CD4-positive, alpha-beta T cell treated with Interleukin-17A for 1 hour (primary cell): ENCODE data around the gene SH2D3C.

Experiments used
- DNase-seq: peaks from one replicate; pipeline ENCODE4 v3.0.0-alpha.2; 2020

Gene SH2D3C

DNA sequence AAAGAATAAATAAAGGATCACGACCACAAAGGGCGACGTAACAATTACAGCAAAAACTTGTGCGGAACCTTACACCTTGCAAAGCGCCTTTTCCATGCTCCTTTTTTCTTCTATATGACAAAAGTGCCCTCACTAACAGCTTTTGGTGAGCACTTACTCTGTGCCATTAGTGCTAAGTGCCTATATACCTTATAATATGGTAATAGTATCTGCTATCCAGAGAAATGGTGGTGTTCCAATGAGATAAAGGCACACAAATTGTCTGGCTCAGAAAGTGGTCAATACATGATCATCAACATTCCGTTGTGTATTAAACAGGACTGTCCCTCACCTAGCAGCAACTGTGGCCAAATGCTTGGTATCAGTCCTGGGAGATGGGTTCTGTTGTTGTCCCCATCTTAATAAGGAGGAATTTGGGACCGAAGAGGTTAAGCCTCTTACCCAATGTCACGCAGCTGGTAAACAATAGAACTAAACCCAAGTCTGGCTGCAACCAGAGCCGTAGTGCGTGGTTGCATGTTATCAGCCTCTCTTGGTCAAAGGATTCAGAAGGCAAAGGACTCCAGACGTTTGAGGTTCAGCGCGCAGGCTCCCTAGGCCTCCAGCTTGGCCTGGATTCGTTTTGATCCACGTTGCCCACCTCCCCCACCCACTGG is 42.8 kb downstream of the SH2D3C start:
- no peak for DNase-seq

DNA sequence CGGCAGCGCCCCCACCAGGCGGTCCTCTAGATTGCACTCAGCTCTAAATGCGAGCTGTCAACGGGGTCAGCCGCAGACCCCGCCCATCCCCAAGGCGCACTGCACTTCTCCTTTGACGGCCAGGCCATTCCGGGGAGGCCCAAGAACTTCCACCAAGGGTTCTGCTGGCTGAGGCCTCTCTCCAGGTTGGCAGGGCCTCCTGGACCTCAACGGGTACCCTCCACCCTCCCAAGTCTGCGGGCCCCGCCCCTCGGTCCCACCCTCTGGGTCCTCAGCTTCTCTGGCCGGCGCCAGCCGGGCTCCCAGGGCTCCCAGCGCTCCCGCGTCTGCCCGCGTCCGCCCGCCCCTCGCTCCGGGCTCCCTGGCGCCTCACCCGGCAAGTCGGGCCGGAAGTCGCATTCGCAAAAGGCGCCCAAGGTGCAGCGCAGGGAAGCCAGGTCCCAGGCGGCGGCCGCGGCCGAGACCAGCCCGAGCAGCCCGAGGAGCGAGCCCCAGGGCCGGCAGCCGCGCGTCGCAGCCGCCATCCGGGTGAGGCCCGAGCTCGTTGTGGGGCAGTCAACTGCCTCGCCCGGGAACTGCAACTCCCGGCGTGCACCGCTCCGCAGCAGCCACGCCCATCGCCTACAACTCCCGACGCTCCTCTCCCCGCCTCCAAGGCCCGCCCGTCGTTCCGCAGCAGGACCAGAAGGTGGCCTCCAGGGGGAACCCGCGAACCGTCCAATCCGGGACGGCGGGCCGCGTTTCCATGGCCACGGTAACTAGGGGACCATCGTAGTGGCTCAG is 43.5 kb downstream of the SH2D3C start, which contains the start of gene TOR2A:
Gene TOR2A (minus strand): TSS at position 548 of the 783 bp plus-strand sequence. CDS start 24 bp downstream, at position 524.
- DNase-seq: peak; percentile 99

- no peak for DNase-seq
These were observed 44.2 kb downstream of the SH2D3C start for GRCh38 chr9:127734247-127734746.

DNA sequence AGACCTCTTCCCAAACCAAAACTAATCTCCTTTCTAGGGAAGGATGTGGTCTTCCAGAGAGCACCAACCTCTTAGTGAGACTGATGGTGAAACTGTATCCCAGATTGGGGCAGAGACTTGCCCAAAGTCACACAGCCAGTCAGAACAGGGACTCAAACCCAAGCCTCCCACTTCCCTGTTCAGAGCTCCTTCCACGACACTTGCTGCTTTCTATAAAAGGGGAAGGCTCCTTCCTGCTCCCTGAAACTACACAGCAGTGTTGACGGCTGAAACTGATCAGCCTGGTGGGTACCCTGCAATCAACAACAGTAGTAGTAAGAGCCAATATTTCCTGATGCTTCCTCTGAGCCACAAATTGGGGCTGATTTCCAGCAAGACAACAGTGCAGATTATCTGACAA is 44.9 kb downstream of the SH2D3C start:
- no peak for DNase-seq

DNA sequence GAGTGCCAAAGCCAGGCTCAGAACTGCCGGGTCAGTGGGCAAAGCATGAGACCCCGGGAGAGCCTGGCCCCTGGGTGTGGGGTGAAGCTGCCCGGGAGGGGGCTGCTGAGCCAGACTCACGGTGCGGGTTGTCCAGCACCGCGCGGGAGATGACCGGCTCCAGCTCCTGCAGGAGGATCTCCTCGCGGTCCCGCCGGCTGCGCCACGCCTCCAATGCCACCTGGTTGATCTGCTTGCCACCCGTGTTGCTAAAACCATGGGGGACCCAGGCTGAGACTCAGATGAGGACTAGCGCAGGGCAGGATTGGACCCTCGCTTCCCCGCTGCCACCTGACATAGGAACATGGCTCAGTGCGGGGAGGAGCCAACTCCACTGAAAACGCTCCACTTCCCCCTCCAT is 46.0 kb downstream of the SH2D3C start:
- DNase-seq: no peak

DNA sequence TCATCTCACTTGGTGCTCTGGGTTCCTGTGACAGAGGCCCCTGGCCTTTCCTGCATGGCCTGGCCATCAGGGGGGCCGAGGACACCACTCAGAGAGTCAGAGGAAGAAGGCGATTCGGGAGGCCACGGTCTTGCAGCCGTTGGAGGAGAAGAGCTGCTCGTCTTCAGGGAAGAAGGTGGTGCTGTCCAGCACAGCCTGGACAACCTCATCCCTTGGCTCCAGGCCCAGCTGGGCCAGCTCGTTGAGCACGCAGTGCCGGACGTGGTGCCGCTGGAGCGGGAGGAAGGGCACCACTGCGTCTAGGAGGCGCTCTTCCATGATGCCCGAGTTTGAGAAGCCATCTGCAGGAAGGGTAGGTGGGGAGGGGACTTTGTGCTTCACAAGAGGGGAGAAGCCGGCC is 46.5 kb downstream of the SH2D3C start:
- no peak for DNase-seq

- DNase-seq: no peak
These were observed 47.6 kb downstream of the SH2D3C start for GRCh38 chr9:127730799-127731410.

DNA sequence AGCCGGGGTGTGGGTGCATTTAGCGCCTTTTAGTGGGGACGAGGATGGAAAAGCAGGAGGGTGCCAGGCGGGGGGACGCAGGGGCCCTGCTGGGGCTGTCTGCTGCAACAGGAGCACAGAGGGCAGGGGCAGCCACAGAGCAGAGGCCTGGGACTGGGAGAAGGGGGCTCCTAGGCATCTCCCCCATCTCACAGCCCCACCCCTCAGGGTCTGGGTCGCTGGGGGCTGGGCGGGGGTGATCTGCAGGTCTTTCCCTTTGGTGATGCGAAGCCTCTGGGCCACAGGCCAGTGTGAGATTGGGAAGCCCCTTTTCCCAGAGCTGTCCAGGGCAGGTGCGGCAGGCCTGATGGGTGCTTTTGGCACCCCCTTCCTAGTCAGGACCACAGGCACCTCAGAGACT is 48.2 kb downstream of the SH2D3C start:
- DNase-seq: no peak

- DNase-seq: no peak
These were observed 48.8 kb downstream of the SH2D3C start for GRCh38 chr9:127729522-127730256.

GRCh38 chr9:127728808-127729207 is 49.7 kb downstream of the SH2D3C start:
- DNase-seq: no peak

- DNase-seq: no peak
These were observed 51.6 kb downstream of the SH2D3C start for GRCh38 chr9:127726871-127727270.

- no peak for DNase-seq
These were observed 54.5 kb downstream of the SH2D3C start for GRCh38 chr9:127724012-127724411.

DNA sequence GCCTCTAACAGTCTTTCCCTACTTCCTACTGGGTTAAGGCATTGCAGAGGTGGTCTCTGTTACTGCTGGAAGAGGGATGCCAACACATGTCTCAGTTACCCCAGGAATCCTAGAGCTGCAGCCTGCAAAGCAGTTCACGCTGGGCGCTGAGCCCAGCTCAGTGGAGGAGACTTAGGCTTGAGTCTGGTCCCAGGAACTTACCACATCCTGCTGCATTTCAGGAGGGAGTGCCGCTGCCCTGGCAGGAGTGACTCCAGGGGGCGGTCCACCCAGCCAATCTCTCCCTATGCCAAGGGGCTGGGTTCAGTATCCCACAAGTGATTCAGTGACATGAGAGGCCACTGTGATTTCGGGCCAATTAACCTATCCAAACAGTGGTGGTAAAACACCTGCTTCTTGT is 55.0 kb downstream of the SH2D3C start:
- DNase-seq: no peak

- no peak for DNase-seq
These were observed 55.5 kb downstream of the SH2D3C start for GRCh38 chr9:127723013-127723412.

DNA sequence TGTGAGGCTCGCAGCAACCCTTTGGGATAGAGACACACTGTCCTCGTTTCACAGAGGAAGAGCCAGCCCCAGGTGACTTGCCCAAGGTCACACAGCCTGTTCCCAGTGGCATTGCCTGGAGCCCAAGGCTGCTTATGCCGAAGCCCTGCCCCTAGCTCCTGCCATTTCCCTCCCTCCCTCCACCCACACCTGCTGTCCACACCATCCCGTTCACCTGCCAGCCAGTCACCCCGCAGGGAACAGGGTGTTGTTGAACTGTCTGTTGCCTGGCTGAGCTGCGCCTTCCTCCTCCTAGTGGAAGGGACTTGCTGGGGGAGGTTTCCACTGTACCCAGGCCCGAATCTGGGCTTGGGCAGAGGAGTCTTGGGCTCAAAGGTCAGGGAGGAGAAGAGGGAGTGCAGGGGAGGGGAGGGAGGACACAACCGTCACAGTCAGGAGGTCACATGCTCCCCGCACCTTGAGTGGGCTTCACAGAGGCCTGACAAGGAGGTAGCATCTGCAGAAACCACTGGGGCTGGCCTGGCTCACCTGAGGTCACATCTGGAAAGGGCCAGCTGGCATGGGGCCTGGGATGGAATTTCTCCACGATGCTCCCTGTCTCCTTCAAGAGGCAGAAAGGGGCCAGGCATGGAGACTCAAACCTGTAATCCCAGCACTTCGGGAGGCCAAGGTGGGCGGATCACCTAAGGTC is 56.3 kb downstream of the SH2D3C start:
- no peak for DNase-seq

DNA sequence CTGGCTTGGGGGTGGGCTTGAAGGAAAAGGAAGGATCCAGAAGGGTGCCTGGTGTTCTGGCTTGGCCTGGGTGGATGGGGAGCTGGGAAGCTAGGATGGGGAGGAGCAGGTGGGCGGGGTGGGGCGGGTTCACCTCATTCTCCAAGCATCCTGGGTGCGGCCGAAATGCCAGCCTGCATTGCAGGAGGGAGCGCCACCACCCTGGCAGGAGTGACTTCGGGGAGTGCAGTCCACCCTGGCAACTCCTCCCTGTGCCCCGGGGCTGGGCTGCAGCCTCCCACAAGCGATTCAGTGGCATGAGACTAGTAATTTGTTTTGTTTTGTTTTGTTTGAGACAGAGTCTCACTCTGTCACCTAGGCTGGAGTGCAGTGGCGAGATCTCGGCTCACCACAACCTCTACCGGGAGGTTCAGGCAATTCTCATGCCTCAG is 57.1 kb downstream of the SH2D3C start:
- peak; percentile 45 for DNase-seq

GRCh38 chr9:127720865-127721227 is 57.6 kb downstream of the SH2D3C start:
- no peak for DNase-seq

- DNase-seq: peak; percentile 50
These were observed 58.2 kb downstream of the SH2D3C start for GRCh38 chr9:127720031-127720864.

DNA sequence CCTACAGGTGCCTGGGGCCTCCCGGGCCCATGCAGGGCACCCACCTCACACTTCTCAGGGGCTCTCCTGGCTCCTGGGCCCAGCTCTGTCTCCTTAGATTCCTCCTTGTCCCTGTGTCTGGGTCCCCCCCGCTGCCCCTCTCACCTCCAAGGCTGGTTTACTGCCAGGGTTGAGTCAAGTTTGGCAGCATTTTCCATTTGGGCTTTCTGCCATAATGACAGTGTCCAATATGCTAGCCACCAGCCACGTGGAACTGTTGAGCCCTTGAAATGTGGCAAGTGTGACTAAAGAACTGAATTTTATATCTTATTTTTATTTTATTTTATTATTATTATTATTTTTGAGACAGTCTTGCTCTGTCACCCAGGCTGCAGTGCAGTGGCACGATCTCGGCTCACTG is 60.7 kb downstream of the SH2D3C start:
- DNase-seq: no peak

GRCh38 chr9:127716412-127716811 is 62.1 kb downstream of the SH2D3C start:
- DNase-seq: no peak
